Body of pancreas (tissue), 4 donors: ENCODE results near the gene ASAP2.

Source experiments
- CTCF ChIP-seq, 7 experiments: fragments of 450-650 bp in 4 of 7; fragments of 200-600 bp in 3 of 7; sonication (generic) in 3 of 7; IDR thresholded peaks; one replicate each; pipeline ENCODE4 v1.5.1; 2016 to 2019; ENCODE audit warnings: antibody characterized with exemption in 7 of 7
- POLR2A ChIP-seq, 3 donors: fragments of 450-650 bp; IDR thresholded peaks; one replicate each; pipeline ENCODE4 v1.6.1; 2016; ENCODE audit warnings: antibody characterized with exemption in 3 of 3, mild to moderate bottlenecking in 2 of 3

GRCh38 chr2:9430316-9431293, 224.0 kb downstream of the ASAP2 start:
- TF ChIP-seq CTCF (IDR thresholded peaks at IDR 0.05) (no peak), POLR2A (IDR thresholded peaks at IDR 0.05) (no peak)
